Esophagus muscularis mucosa (tissue), 4 donors: Measurements from ENCODE around the gene DUSP10. TPM values are rescaled to one million over a fixed set of nuclear protein-coding genes. Genes with fewer than 3 reads are reported as not detected.

Source experiments
- DNase-seq: peaks from one replicate; pipeline ENCODE4 v3.0.0-alpha.2; 2017; ENCODE audit errors: extremely low spot score
- H3K27ac ChIP-seq, 4 donors: fragments of 200-600 bp; sonication (generic); replicated peaks in 1 of 4; 1 replicate in 3 of 4; 2 replicates in 1 of 4; pipeline ENCODE4 v1.5.1; 2016 to 2019; ENCODE audit warnings: mild to moderate bottlenecking in 1 of 4
- H3K27me3 ChIP-seq, 4 donors: fragments of 200-600 bp; sonication (generic); one replicate each; pipeline versions ENCODE4 v1.5.1 to v1.6.0; 2016 to 2019
- H3K36me3 ChIP-seq, 4 donors: fragments of 200-600 bp; sonication (generic); one replicate each; pipeline ENCODE4 v1.5.1; 2016 to 2019
- H3K4me1 ChIP-seq, 4 donors: fragments of 200-600 bp; sonication (generic); one replicate each; pipeline ENCODE4 v1.5.1; 2016 to 2019
- H3K4me3 ChIP-seq, 4 donors: fragments of 200-600 bp; sonication (generic); 1 replicate in 2 of 4; 2 replicates in 2 of 4; pipeline ENCODE4 v1.5.1; 2016 to 2019; ENCODE audit warnings: mild to moderate bottlenecking in 4 of 4, moderate library complexity in 1 of 4
- H3K9me3 ChIP-seq, 4 donors: fragments of 200-600 bp; sonication (generic); 1 replicate in 3 of 4; 2 replicates in 1 of 4; pipeline ENCODE4 v1.5.1; 2016 to 2019
- CTCF ChIP-seq, 3 experiments: fragments of 200-600 bp in 2 of 3; fragments of 450-650 bp in 1 of 3; sonication (generic) in 2 of 3; IDR thresholded peaks; one replicate each; pipeline ENCODE4 v1.5.1; 2017 to 2019; ENCODE audit warnings: antibody characterized with exemption in 3 of 3, mild to moderate bottlenecking in 2 of 3, moderate library complexity in 1 of 3
- EP300 ChIP-seq: sonication (generic); formaldehyde crosslinking; IDR thresholded peaks from one replicate; pipeline ENCODE4 v1.6.1; 2017; ENCODE audit warnings: antibody characterized with exemption
- POLR2A ChIP-seq: fragments of 450-650 bp; IDR thresholded peaks from one replicate; pipeline ENCODE4 v1.6.1; 2017; ENCODE audit warnings: antibody characterized with exemption, moderate library complexity, mild to moderate bottlenecking, low read depth
- POLR2AphosphoS5 ChIP-seq, 2 donors: sonication (generic); formaldehyde crosslinking; IDR thresholded peaks; one replicate each; pipeline ENCODE4 v1.6.1; 2017; ENCODE audit warnings: antibody characterized with exemption in 2 of 2
- WGBS: methylation state at CpG from one replicate; pipeline ENCODE4 v1.1.5; 2018; 5-methylcytosine and 5-hydroxymethylcytosine counted together
- intact Hi-C: fragments of 100-400 bp; cut with DNase I; formaldehyde crosslinking; loops from one replicate; pipeline ENCODE4 v1.15.1; 2023
- total RNA-seq, 4 donors: library from RNA; depleted of rRNA; stranded (reverse); fragments of >200 nt; gene quantifications; one replicate each; pipeline versions ENCODE4 v1.1.0 to v1.2.1, GENCODE V29; 2016

DUSP10 gene
- total RNA-seq, 4 donors from 2014 or later, result 5.5 to 13.1 (median 8.6) TPM

DNA sequence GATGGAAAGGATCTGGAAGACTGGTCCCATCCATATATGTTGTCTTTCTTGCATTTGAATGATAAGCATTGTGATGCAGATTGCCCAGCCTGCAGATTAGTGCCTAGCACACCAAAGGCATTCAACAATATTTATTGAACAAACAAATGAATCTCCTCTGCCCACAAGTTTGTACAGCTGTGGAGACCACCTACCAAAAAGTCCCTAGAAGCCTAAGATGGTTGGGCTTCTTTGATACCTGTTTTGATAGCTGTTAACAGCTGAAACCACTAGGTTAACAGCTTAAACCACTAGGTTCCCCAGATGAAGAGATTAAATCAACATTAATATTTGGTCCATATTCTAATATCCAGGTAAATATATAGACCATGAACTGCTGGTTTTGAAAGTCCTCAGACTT is 9.8 kb downstream of the DUSP10 start:
- no peak for DNase-seq
- no peaks in the 10 kb centered on the region for H3K27me3 ChIP-seq

DNA sequence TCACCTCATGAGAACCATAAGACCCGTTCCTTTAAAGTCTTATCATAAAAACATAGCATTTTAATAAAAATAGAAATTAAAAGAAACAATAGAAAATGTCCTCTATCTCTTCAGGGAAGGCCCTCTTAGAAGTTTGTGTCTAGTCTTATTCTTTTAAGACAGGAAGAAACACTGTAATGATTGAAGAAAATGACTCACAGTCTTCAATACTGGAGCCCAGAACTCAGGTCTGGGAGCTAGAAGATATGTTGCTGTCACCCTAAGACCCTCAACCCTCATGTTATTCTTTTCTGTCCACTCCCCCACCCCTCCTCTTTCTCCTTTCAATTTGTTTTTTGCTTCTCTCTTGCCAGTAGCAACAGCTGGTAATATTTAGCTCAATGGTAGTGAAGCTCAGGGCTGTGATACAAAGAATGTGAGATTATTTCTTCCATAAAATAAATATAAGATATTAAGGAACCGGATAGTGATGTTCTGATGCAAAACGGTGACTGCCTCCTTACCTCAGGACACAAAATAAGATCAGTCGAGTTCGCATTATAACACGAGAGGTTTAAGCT is 12.0 kb downstream of the DUSP10 start:
- DNase-seq, result no peak
- Histone ChIP-seq H3K36me3 (no peaks in the 10 kb centered on the region), H3K4me1 (peaks cover 47 to 81% (median 76%) of the 10 kb centered on the region in 4 donors), H3K27ac (peak overlapping the region; percentile 50 to 69 (median 54)), H3K4me3 (no peak overlapping the region), H3K27me3 (no peaks in the 10 kb centered on the region), H3K9me3 (no peaks in the 10 kb centered on the region)
- intact Hi-C loops, result no loop called here
- no peak for TF ChIP-seq POLR2AphosphoS5 (IDR thresholded peaks at IDR 0.05)
- TF ChIP-seq CTCF (IDR thresholded peaks at IDR 0.05), result no peak
- TF ChIP-seq EP300, result no peak
- TF ChIP-seq POLR2A, result no peak
- WGBS, result 46% methylated on average over 6 of the region's 6 CpGs

More for the DNA sequence above, 9.8 kb downstream of the DUSP10 start:
- Histone ChIP-seq H3K4me1 (peaks cover 40 to 81% (median 77%) of the 10 kb centered on the region in 4 donors), H3K4me3 (no peak overlapping the region), H3K27ac (no peak overlapping the region), H3K9me3 (no peaks in the 10 kb centered on the region), H3K36me3 (no peaks in the 10 kb centered on the region)
- TF ChIP-seq CTCF (IDR thresholded peaks at IDR 0.05), result no peak
- no peak for TF ChIP-seq POLR2AphosphoS5 (IDR thresholded peaks at IDR 0.05)
- TF ChIP-seq POLR2A, result no peak
- no peak for TF ChIP-seq EP300
- intact Hi-C loops, result no loop called here

GRCh38 chr1:221728037-221728505 is 13.8 kb downstream of the DUSP10 start:
- TF ChIP-seq EP300 (no peak), POLR2AphosphoS5 (IDR thresholded peaks at IDR 0.05) (no peak), POLR2A (no peak), CTCF (IDR thresholded peaks at IDR 0.05) (no peak)
- Histone ChIP-seq H3K4me1 (peaks cover 37 to 73% (median 67%) of the 10 kb centered on the region in 4 donors), H3K27me3 (no peaks in the 10 kb centered on the region), H3K27ac (peak overlapping the region; percentile 28 to 69 (median 54)), H3K36me3 (no peaks in the 10 kb centered on the region), H3K4me3 (no peak overlapping the region), H3K9me3 (peaks cover 0 to 6% (median 0%) of the 10 kb centered on the region in 4 donors)
- intact Hi-C loops, result no loop called here
- DNase-seq, result no peak
- WGBS, result 90% methylated on average over 1 of the region's 1 CpG

DNA sequence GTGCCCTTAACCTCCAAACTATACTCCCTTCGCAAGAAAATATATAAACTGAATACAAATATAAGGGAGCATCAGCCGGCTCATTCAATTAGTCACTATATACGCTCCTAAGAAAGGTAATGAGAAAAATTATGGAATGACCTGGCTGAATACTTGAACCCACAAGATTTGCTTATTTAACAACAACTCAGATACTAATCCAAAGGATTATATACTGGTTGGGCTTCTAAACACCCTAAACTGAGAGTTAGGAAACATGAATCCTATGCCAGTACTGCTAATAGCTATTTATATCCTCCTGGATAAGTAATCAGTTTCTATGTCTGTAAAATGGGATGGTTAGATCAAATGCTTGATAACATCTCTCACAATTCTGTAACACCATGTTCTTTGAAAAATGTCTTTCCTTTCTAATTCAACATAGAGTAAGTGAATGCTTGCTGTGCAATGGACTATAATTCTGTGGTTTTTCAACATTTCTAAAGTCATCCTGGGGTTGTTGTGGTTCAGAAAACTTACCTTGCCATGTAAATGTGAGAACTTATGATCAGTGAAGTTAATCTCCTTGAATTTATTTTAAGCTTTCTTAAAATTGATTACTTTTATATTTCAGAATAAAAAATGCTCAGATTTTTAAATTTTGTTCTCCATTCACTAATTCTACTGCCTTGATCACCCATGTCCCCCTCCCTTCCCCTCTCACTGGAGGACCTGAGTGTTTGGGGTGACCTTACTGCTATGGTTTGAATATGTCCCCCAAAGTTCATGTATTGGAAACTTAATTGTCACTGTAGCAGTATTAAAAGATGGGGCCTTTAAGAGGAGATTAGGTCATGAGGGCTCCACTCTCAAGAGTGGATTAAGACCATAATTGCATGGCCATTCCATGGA is 14.5 kb downstream of the DUSP10 start:
- WGBS, result 92% methylated on average over 3 of the region's 3 CpGs
- Histone ChIP-seq H3K4me3 (no peak overlapping the region), H3K36me3 (no peaks in the 10 kb centered on the region), H3K9me3 (peaks cover 0 to 6% (median 0%) of the 10 kb centered on the region in 4 donors), H3K4me1 (peaks cover 37 to 73% (median 67%) of the 10 kb centered on the region in 4 donors), H3K27me3 (no peaks in the 10 kb centered on the region), H3K27ac (peak overlapping the region; percentile 46 to 69 (median 59))
- TF ChIP-seq CTCF (IDR thresholded peaks at IDR 0.05) (no peak), EP300 (no peak), POLR2A (no peak), POLR2AphosphoS5 (IDR thresholded peaks at IDR 0.05) (no peak)
- intact Hi-C loops, result no loop called here
- DNase-seq, result no peak
